ENCODE data around the gene EYS. TPM values are rescaled to one million over a fixed set of nuclear protein-coding genes. Genes with fewer than 3 reads are reported as not detected.

The EYS gene
- polyA plus RNA-seq, 1 experiment, result not detected

- ChIA-PET POLR2A (no interaction called here), CTCF (no interaction called here)
- H3K4me3 ChIP-seq (ENCODE audit: low read depth, low read length), result no peak overlapping the region
- no peak for DNase-seq (ENCODE audit: low read depth)
- no peak for TF ChIP-seq CTCF (IDR thresholded peaks at IDR 0.05; ENCODE audit: insufficient read depth, low read depth, low read length)
- H3K36me3 ChIP-seq (ENCODE audit: control insufficient read depth, insufficient read depth, low read length), result no peaks in the 10 kb centered on the region
- H3K27me3 ChIP-seq (ENCODE audit: control insufficient read depth, insufficient read depth, low read length), result no peaks in the 10 kb centered on the region
Observed at GRCh38 chr6:65700561-65700960, 6.5 kb downstream of the EYS start.

- Histone ChIP-seq H3K4me3 (ENCODE audit: low read depth, low read length) (no peak overlapping the region), H3K27me3 (ENCODE audit: control insufficient read depth, insufficient read depth, low read length) (no peaks in the 10 kb centered on the region), H3K36me3 (ENCODE audit: control insufficient read depth, insufficient read depth, low read length) (no peaks in the 10 kb centered on the region)
- ChIA-PET CTCF (no interaction called here), POLR2A (no interaction called here)
- TF ChIP-seq CTCF (IDR thresholded peaks at IDR 0.05; ENCODE audit: insufficient read depth, low read depth, low read length), result no peak
- no peak for DNase-seq (ENCODE audit: low read depth)
Observed at GRCh38 chr6:65692109-65692508, 14.9 kb downstream of the EYS start.

GRCh38 chr6:65680232-65680631 lies 26.8 kb downstream of the EYS start:
- ChIA-PET POLR2A (no interaction called here), CTCF (no interaction called here)
- no peak overlapping the region for H3K4me3 ChIP-seq (ENCODE audit: low read depth, low read length)
- no peak for TF ChIP-seq CTCF (IDR thresholded peaks at IDR 0.05; ENCODE audit: insufficient read depth, low read depth, low read length)
- no peaks in the 10 kb centered on the region for H3K27me3 ChIP-seq (ENCODE audit: control insufficient read depth, insufficient read depth, low read length)
- DNase-seq (ENCODE audit: low read depth), result no peak
- H3K36me3 ChIP-seq (ENCODE audit: control insufficient read depth, insufficient read depth, low read length), result no peaks in the 10 kb centered on the region

GRCh38 chr6:65671922-65672321 lies 35.1 kb downstream of the EYS start:
- H3K4me3 ChIP-seq (ENCODE audit: low read depth, low read length), result no peak overlapping the region
- H3K36me3 ChIP-seq (ENCODE audit: control insufficient read depth, insufficient read depth, low read length), result no peaks in the 10 kb centered on the region
- CTCF ChIA-PET, result no interaction called here
- H3K27me3 ChIP-seq (ENCODE audit: control insufficient read depth, insufficient read depth, low read length), result no peaks in the 10 kb centered on the region
- POLR2A ChIA-PET, result no interaction called here
- no peak for TF ChIP-seq CTCF (IDR thresholded peaks at IDR 0.05; ENCODE audit: insufficient read depth, low read depth, low read length)
- DNase-seq (ENCODE audit: low read depth), result no peak

- Histone ChIP-seq H3K27me3 (ENCODE audit: control insufficient read depth, insufficient read depth, low read length) (no peaks in the 10 kb centered on the region), H3K36me3 (ENCODE audit: control insufficient read depth, insufficient read depth, low read length) (no peaks in the 10 kb centered on the region), H3K4me3 (ENCODE audit: low read depth, low read length) (no peak overlapping the region)
- ChIA-PET CTCF (no interaction called here), POLR2A (no interaction called here)
- DNase-seq (ENCODE audit: low read depth), result no peak
- TF ChIP-seq CTCF (IDR thresholded peaks at IDR 0.05; ENCODE audit: insufficient read depth, low read depth, low read length), result no peak
Observed at GRCh38 chr6:65667916-65668656, 38.9 kb downstream of the EYS start.
